Activated naive CD4-positive, alpha-beta T cell treated with anti-CD3 and anti-CD28 coated beads, Interleukin-2, amount 50 U/mL, for 16 hours (primary cell): ENCODE data around the gene SH3BP1.
A peak's percentile ranks its signal among the peaks of the same experiment; 100 is the strongest.
"Not testable (repeated sequence)": the region's sequence is repeated elsewhere in the genome, so short reads cannot be mapped to it uniquely, and the experiment has no call there.

Experiments
- DNase-seq: peaks from one replicate; pipeline ENCODE4 v3.0.0-alpha.2; 2020

The SH3BP1 gene

GRCh38 chr22:37639070-37639760, at the start of gene SH3BP1:
Gene SH3BP1, plus strand, starts transcription at chr22:37639669. Its CDS starts 119 bp downstream, at chr22:37639788.
- peak; percentile 62 for DNase-seq

DNA sequence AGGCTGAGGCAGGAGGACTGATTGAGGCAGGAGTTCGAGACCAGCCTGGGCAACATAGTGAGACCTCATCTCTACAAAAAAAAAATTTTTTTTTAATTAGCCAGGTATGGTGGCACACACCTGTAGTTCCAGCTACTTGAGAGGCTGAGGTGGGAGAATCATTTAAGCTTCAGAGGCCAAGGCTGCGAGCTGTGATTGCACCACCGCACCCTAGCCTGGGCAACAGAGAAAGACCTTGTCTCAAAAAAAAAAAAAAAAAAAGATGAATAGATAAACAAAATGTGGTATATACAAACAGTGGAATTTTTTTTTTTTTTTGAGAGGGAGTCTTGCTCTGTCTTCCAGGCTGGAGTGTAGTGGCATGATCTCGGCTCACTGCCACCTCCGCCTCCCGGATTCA, 48.4 kb upstream of the SH3BP1 start:
- DNase-seq: not testable (repeated sequence)

GRCh38 chr22:37591823-37592404, 47.6 kb upstream of the SH3BP1 start:
- no peak for DNase-seq

- no peak for DNase-seq
These were observed 45.2 kb upstream of the SH3BP1 start for GRCh38 chr22:37594237-37594636.

GRCh38 chr22:37599153-37599552, 40.3 kb upstream of the SH3BP1 start:
- DNase-seq: no peak

- no peak for DNase-seq
These were observed 38.3 kb upstream of the SH3BP1 start for GRCh38 chr22:37601203-37601539.

DNA sequence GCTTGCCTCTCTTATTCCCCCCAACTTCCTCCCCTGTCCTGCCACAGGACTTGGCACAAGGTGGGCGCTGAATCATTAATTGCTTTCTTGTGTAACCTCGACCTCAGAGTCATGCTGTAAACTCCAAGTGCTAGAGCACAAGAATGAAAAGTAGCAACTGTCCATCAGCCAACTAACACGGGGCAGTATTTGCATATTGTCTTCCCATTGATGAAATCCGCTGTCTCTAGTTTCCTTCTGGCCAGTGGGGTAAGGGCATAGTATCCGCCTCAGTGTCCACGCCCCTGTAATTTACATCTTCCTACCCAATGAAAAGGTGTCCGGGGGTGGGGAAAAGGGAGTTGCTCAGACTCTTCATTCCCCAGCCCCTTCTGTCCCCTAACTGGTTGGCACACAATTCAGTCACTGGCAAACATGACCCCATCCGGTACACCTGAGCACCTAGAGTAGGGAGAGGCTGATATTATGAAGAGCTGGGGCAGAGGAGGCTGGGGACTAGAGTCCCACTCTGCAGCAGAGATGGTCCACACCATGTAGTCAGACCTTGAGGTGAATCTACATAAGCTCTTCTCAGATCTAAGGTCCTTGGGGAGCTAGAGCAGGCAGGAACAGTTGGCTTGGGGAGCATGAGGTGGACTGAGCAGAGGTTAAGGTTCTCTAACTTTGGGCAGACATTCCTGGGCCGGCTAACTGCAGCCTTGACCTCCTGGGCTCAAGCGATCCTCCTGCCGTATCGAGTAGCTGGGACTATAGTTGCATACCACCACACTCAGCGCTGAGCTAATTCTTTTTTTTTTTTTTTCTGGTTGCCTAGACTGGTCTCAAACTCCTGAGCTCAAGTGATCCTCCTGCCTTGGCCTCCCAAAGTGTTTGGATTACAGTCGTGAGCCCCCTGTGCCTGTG, 37.7 kb upstream of the SH3BP1 start:
- no peak for DNase-seq

GRCh38 chr22:37602546-37603277, 36.8 kb upstream of the SH3BP1 start:
- DNase-seq: not testable (repeated sequence)

- DNase-seq: no peak
These were observed 35.4 kb upstream of the SH3BP1 start for GRCh38 chr22:37604074-37604473.

DNA sequence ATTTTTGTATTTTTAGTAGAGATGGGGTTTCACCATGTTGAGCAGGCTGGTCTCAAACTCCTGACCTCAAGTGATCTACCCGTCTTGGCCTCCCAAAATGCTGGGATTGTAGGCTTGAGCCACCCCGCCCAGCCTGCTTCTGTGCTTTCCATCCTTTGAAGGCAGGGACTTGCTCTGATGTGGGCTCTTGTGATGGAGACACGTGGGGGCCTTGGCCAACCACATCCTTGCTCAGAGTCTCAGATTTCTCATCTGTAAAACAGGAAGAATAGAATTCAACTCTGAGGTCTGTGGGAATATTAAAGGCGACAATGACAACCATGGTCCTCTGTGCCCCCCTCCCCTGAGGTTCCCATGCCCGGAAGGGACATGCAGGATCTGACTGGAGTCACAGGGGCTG, 34.6 kb upstream of the SH3BP1 start:
- DNase-seq: peak; percentile 27

DNA sequence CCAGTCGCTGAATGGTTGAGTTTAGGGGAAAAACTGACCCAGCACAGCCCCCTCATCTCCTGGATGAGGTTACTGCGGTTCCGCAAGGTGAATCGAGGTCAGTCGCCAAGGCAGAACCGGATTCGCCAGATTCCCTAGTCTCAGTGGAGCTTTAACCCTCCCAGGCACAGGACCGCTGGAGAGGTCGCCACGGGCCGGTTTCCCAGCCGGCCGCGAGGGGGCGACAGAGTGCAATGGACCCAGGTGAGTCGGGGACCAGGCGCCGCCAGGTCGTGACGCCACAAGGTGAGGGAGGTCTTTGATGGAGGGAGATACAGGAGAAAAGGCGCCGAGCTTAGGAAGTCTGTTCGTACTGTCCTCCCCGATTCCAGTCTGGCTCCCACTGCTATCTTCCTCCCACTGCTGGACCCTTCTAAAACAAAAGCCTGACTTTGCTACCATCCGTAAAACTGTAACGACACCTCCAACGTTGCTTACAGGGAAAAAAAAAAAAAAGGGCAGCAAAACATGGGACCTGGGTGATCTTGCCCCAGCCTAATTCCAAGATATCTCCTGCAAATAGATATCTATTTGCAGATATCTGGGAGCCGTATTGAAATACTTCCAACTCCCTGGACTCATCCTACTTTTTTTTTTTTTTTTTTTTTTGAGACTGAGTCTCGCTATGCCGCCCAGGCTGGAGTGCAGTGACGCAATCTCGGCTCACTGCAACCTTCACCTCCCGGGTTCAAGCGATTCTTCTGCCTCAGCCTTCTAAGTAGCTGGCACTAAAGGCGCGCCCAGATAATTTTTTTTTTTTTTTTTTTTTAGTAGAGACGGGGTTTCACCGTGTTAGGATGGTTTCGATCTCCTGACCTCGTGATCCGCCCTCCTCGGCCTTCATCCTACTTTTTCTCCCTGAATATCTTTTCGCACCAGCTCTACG, 32.2 kb upstream of the SH3BP1 start:
- DNase-seq: peak; percentile 92

DNA sequence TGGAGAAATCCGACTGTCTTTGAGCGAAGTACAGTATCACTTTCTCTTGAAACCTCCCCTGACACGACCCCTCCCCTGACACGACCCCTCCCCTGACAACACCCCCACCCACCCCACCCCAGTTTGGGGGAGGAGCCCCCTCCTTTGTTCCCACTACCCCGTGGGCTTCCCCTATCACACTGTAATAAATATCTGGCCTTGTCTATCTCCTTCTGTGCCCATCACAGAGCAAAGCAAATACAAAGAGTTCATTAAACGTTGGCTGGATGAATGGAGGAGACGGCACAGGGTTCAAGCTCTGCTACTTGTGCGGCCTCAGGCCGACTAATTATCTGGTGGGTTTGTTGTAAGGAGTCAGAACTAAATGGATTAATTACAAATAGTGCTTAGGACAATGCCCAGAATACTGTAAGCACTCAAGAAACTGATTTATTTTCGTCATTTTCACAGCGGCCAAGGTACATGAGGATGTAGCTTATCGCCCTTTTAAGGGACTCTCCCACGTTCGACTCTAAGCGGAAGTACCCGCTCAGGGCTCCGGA, 31.5 kb upstream of the SH3BP1 start:
- DNase-seq: peak; percentile 26

DNA sequence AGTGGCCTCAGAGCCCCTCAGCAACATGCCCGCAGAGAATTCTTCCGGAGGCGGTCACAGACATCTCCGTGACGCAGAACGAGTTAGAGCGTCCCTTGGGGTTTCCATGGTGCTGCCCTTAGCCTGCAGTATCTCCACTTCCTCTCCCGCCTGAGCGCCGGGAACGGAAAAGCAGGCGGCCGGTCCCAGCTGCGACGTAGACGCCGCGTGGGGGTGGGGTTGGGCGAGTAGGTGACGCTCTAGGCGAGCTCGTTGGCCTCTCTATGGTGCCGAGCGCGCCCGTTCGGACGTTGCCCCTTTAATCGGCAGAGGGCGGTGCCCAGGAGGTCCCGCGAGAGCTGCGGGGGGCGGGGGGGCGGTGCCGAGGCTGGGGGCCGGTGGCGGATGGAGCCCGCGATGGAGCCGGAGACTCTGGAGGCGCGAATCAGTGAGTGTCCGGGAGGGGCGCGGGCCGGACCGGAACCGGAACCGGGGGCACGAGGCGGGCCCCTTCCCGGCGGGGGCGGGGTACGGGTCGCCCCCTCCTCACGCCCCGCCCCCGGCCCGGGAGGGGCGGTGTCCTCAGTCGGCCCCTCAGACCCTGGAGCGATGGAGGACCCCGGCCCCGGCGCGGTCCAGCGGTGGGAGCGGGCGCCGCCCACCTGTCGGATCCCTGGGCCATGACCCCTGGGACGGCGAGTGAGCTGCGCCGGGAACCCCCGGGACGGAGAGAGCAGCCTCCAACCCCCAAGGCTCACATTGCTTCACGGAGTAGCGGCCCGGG, 30.8 kb upstream of the SH3BP1 start, which contains the start of gene GGA1:
TSS of gene GGA1 (plus strand) at position 358 of the 763 bp plus-strand sequence. CDS start at position 385, 27 bp downstream.
- DNase-seq: peak; percentile 94

- no peak for DNase-seq
These were observed 30.0 kb upstream of the SH3BP1 start for GRCh38 chr22:37609240-37610152.

DNA sequence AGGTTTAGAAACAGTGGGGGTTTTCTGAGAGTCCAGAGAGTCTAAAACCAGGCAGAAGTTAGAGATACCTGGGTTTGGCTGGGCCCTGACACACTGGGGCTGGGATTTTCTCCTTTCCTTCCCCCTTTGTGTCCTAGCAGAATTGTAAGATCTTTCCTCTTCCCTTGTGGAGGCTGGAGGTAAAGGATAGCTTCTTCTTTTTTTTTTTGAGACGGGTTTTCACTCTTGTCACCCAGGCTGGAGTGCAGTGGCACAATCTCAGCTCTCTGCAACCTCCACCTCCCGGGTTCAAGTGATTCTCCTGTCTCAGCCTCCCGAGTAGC, 29.4 kb upstream of the SH3BP1 start:
- not testable (repeated sequence) for DNase-seq

- DNase-seq: no peak
These were observed 28.9 kb upstream of the SH3BP1 start for GRCh38 chr22:37610480-37611129.

- DNase-seq: no peak
These were observed 28.3 kb upstream of the SH3BP1 start for GRCh38 chr22:37611207-37611606.

DNA sequence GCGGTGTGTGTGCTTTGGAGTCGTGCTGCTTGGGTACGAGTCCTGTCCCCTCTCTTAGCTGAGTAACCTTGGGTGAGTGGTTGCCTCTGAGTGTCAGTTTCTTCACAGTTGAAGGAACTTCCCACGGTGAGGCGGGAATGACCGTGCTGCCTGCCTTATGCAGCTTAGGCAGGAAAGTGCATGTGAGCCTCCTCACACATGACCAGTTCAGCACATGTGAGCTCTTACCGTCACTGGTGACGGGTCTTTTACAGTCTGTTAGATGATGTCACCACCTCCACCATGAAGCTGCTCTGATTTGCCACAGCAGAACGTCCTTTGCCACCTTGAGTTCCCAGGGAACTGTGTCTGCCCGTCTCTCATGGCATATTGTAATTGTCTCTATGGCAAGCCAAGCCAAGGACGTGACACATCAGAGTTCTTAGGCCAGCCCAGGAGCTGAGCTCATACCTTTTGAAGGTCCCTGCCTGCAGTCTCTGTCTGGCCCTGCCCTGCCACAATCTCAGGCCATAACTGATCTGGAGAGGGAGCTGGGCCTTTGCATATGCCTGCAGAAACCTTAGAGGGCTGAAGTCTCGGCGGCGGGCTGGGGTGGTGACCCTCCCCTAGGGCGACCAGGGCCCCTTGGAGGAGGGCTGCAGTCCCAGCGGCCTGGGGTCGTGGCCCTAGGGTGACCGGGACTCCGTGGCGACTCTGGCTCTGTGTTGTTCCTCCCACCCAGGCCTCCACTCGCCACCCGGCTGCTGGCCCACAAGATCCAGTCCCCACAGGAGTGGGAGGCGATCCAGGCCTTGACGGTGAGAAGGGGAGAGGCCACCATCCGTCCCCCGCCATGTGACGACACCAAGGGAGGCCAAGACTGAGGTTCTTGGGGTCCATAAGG, 23.0 kb upstream of the SH3BP1 start:
- no peak for DNase-seq
